Panc1 (cell line): ENCODE measurements around the gene NUDT16. TPM values are rescaled to one million over a fixed set of nuclear protein-coding genes. Genes with fewer than 3 reads are reported as not detected.

ENCODE experiments used
- ATAC-seq: fragments of 200-7000 bp; cut with Tn5 transposase; 2 replicates; pipeline ENCODE4 v1.9.1; 2020; ENCODE audit warnings: mild to moderate bottlenecking, moderate library complexity
- BruUV-seq: library from RNA; stranded (reverse); fragments of 400-500 nt; replicated peaks from 2 replicates; lab custom pipeline; 2021; lab: Mats Ljungman, UMichigan
- CTCF ChIA-PET: fragments of 300-600 bp; sonication (Branson Sonifier 250); formaldehyde crosslinking; loops from one replicate; lab custom pipeline; 2022; ENCODE audit warnings: antibody characterized with exemption; lab: Charles Lee
- POLR2A ChIA-PET: fragments of 300-600 bp; sonication (Branson Sonifier 250); formaldehyde crosslinking; loops from one replicate; lab custom pipeline; 2022; ENCODE audit warnings: antibody characterized with exemption; lab: Charles Lee
- DNase-seq: peaks from one replicate; pipeline ENCODE4 v3.0.0-alpha.2; 2010; ENCODE audit warnings: low read depth, low spot score
- H3K27ac ChIP-seq: 2 replicates; pipeline ENCODE4 v1.5.1; 2011; ENCODE audit warnings: mild to moderate bottlenecking, low read length, inconsistent platforms
- H3K27me3 ChIP-seq: fragments of 200-500 bp; sonication (Bioruptor generic); 2 replicates; pipeline ENCODE4 v1.6.0; 2014; ENCODE audit warnings: low read length, inconsistent platforms; ENCODE audit not compliant: control insufficient read depth, insufficient read depth
- H3K36me3 ChIP-seq: fragments of 200-500 bp; sonication (Bioruptor generic); 2 replicates; pipeline ENCODE4 v1.5.1; 2014; ENCODE audit warnings: inconsistent platforms, mild to moderate bottlenecking, low read length, moderate library complexity; ENCODE audit not compliant: control insufficient read depth, insufficient read depth
- H3K4me1 ChIP-seq: 2 replicates; pipeline ENCODE4 v1.5.1; 2011; ENCODE audit warnings: inconsistent platforms, mild to moderate bottlenecking, low read length, moderate library complexity; ENCODE audit not compliant: control insufficient read depth, insufficient read depth
- H3K4me3 ChIP-seq, 2 experiments: 2 replicates each; pipeline ENCODE4 v1.5.1; 2011 to 2012; ENCODE audit warnings: low read depth in 2 of 2, low read length in 2 of 2, mild to moderate bottlenecking in 2 of 2, inconsistent platforms in 1 of 2, moderate library complexity in 1 of 2
- H3K9me3 ChIP-seq: fragments of 200-500 bp; sonication (Bioruptor generic); 2 replicates; pipeline ENCODE4 v1.5.1; 2014; ENCODE audit warnings: low read depth, mild to moderate bottlenecking, inconsistent platforms, low read length, moderate library complexity; ENCODE audit not compliant: control insufficient read depth, insufficient read depth
- POLR2AphosphoS5 ChIP-seq: IDR thresholded peaks from 2 replicates; pipeline ENCODE4 v1.6.1; 2012; ENCODE audit warnings: mild to moderate bottlenecking, low read depth, low read length, moderate library complexity
- SIN3A ChIP-seq: IDR thresholded peaks from 2 replicates; pipeline ENCODE4 v1.6.1; 2012; ENCODE audit warnings: low read depth, mild to moderate bottlenecking, low read length, moderate library complexity, borderline replicate concordance; ENCODE audit not compliant: insufficient read depth
- TCF7L2 ChIP-seq: IDR thresholded peaks from 2 replicates; pipeline ENCODE4 v1.6.1; 2011; ENCODE audit warnings: mild to moderate bottlenecking, low read depth, low read length, inconsistent platforms
- in situ Hi-C: cut with HindIII; loops from 2 replicates; pipeline ENCODE4 v1.10.0; 2016; ENCODE audit warnings: low sequenced_read_pairs, low pct_unique_long_range_greater_than_20kb
- intact Hi-C: fragments of 100-400 bp; cut with micrococcal nuclease; formaldehyde crosslinking; loops from one replicate; pipeline ENCODE4 v1.10.0; 2022; ENCODE audit not compliant: unreplicated experiment
- total RNA-seq: library from RNA; stranded (reverse); gene quantifications from one replicate; pipeline ENCODE4 v1.2.1, GENCODE V29; 2021; ENCODE audit not compliant: unreplicated experiment
- TF ChIP-seq, protein P1 (sequence below), 2 experiments: IDR thresholded peaks; 2 replicates each; pipeline ENCODE4 v1.6.1; 2011 to 2012; ENCODE audit warnings: low read depth in 2 of 2, control low read depth in 1 of 2, low read length in 1 of 2, mild to moderate bottlenecking in 1 of 2, moderate library complexity in 1 of 2; ENCODE audit not compliant: insufficient read depth in 1 of 2
- TF ChIP-seq, protein P2 (sequence below): fragments of 450-650 bp; IDR thresholded peaks from 2 replicates; pipeline ENCODE4 v1.5.1; 2017; ENCODE audit warnings: mild to moderate bottlenecking

Gene NUDT16
- total RNA-seq, 1 experiment from 2014 or later = 12.5 TPM

DNA sequence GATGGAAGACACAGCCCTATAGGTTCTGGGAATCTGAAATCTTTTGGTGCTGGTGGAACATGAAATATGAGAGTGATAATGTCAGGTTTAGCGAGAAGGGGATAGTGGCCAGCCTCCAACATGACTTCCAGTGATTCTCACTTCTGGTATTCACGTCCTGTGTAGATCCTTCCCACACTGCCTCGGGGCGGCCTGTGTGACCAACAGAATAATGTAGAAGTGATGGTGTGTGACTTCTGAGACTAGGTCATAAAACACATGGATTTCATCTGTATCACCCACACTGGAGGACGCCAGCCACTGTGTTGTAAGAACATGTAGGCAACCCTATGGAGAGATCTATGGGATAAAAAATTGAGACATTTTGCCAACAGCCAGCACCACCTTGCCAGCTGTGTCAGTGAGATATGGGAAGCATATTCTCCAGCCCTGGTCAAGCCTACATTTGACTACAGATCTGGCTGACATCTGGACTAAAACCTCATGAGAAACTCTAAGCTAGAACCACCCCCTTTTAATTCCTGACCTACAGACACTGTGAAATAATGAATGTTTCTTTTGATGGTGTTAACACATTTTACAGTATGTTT lies 25.5 kb upstream of the NUDT16 start:
- Histone ChIP-seq H3K4me3 (no peak overlapping the region), H3K9me3 (no peaks in the 10 kb centered on the region), H3K4me1 (no peaks in the 10 kb centered on the region), H3K27me3 (no peaks in the 10 kb centered on the region), H3K27ac (no peak overlapping the region), H3K36me3 (no peaks in the 10 kb centered on the region)
- in situ Hi-C loops (no loop called here), intact Hi-C loops (no loop called here)
- no TSS peak for BruUV-seq
- ChIA-PET CTCF (no interaction called here), POLR2A (no interaction called here)
- ATAC-seq (no peak), DNase-seq (no peak)
- TF ChIP-seq, protein P1, sequence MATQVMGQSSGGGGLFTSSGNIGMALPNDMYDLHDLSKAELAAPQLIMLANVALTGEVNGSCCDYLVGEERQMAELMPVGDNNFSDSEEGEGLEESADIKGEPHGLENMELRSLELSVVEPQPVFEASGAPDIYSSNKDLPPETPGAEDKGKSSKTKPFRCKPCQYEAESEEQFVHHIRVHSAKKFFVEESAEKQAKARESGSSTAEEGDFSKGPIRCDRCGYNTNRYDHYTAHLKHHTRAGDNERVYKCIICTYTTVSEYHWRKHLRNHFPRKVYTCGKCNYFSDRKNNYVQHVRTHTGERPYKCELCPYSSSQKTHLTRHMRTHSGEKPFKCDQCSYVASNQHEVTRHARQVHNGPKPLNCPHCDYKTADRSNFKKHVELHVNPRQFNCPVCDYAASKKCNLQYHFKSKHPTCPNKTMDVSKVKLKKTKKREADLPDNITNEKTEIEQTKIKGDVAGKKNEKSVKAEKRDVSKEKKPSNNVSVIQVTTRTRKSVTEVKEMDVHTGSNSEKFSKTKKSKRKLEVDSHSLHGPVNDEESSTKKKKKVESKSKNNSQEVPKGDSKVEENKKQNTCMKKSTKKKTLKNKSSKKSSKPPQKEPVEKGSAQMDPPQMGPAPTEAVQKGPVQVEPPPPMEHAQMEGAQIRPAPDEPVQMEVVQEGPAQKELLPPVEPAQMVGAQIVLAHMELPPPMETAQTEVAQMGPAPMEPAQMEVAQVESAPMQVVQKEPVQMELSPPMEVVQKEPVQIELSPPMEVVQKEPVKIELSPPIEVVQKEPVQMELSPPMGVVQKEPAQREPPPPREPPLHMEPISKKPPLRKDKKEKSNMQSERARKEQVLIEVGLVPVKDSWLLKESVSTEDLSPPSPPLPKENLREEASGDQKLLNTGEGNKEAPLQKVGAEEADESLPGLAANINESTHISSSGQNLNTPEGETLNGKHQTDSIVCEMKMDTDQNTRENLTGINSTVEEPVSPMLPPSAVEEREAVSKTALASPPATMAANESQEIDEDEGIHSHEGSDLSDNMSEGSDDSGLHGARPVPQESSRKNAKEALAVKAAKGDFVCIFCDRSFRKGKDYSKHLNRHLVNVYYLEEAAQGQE (IDR thresholded peaks at IDR 0.05; ENCODE audit: insufficient read depth in 1 of 2, low read depth in 2 of 2, low read length in 1 of 2) = no peak
- TF ChIP-seq SIN3A = no peak
- no peak for TF ChIP-seq POLR2AphosphoS5
- TF ChIP-seq, protein P2, sequence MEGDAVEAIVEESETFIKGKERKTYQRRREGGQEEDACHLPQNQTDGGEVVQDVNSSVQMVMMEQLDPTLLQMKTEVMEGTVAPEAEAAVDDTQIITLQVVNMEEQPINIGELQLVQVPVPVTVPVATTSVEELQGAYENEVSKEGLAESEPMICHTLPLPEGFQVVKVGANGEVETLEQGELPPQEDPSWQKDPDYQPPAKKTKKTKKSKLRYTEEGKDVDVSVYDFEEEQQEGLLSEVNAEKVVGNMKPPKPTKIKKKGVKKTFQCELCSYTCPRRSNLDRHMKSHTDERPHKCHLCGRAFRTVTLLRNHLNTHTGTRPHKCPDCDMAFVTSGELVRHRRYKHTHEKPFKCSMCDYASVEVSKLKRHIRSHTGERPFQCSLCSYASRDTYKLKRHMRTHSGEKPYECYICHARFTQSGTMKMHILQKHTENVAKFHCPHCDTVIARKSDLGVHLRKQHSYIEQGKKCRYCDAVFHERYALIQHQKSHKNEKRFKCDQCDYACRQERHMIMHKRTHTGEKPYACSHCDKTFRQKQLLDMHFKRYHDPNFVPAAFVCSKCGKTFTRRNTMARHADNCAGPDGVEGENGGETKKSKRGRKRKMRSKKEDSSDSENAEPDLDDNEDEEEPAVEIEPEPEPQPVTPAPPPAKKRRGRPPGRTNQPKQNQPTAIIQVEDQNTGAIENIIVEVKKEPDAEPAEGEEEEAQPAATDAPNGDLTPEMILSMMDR = no peak
- no peak for TF ChIP-seq TCF7L2

DNA sequence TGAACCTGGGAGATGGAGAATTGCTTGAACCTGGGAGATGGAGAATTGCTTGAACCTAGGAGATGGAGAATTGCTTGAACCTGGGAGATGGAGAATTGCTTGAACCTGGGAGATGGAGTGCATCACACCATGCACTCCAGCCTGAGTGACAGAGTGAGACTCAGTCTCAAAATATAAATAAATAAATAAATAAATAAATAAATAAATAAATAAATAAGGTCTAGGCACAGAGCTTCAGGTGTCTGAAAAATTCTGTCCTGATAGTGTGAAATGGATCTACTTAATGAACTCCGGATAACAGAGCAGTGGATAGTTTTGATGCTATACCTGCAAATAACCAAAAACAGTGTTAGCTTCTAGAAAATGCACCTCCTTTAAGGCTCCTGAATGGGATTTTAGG lies 24.3 kb upstream of the NUDT16 start:
- no peak overlapping the region for H3K4me3 ChIP-seq
- no peaks in the 10 kb centered on the region for H3K9me3 ChIP-seq
- H3K27ac ChIP-seq = no peak overlapping the region
- in situ Hi-C loops = no loop called here
- no peaks in the 10 kb centered on the region for H3K36me3 ChIP-seq
- CTCF ChIA-PET = no interaction called here
- POLR2A ChIA-PET = no interaction called here
- intact Hi-C loops = no loop called here
- TF ChIP-seq, protein P2 = no peak
- TF ChIP-seq SIN3A (no peak), POLR2AphosphoS5 (no peak), TCF7L2 (no peak)
- TF ChIP-seq, protein P1 (IDR thresholded peaks at IDR 0.05; ENCODE audit: insufficient read depth in 1 of 2, low read depth in 2 of 2, low read length in 1 of 2) = no peak
- no TSS peak for BruUV-seq
- no peaks in the 10 kb centered on the region for H3K27me3 ChIP-seq
- no peak for ATAC-seq
- no peak for DNase-seq
- H3K4me1 ChIP-seq = no peaks in the 10 kb centered on the region
